ENCODE data around the gene GLIS1. TPM values are rescaled to one million over a fixed set of nuclear protein-coding genes. Genes with fewer than 3 reads are reported as not detected.

Gene GLIS1
- total RNA-seq, 2 donors from 2014 or later: 0.25 to 0.34 TPM

DNA sequence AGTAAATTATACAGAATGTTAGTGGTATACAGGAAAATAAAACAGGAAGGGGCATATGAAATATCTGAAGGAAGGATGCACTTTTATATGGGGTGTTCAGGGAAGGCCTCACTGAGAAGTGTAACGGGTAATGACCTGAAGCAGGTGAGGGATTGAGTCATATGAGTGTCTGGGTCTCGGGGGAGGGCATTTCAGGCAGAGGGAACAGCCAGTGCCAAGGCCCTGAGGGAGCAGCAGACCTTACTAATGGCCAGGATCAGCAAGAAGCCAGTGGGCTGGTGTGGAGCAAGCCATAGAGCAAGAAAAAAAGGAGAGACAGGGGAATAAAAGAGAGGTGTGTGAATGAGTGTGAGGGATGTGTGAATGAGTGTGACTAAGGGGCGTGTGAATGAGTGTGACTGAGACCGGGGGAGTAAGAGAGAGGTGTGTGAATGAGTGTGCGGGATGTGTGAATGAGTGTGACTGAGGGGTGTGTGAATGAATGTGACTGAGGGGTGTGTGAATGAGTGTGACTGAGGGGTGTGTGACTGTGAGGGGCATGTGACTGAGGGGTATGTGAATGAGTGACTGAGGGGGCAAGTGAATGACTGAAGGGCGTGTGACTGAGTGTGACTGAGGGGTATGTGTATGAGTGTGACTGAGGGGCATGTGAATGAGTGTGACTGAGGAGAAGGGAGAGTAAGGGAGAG lies 107.2 kb downstream of the GLIS1 start:
- intact Hi-C loops (cut with DNase I, micrococcal nuclease): no loop called here
- DNase-seq: no peak

DNA sequence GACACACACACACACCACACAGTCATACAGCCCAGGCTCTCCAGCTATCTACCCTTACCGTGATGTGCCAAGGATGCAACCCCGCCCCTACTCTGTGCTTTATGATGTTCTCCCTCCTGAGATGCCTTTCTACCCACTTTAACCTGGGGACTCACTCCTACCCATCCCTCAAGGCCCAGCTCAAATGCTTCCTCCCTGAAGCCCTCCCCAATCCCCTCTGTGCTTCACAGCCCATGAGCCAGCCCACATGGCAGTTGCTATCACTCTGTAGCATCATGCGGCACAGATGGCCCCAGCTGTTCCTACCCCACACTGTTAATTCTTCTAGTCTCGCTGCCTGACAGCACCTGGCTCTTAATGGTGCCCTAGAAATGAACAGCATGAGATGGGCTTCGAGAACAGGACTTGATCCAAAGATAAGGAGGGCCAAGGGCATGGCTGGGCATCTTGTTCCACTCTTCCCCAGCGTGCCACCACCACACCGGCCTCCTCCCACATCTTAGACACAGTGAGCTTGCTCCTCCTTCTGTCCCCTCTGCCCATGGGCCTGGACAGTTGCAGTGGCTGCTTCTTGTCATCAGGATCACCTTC lies 109.8 kb downstream of the GLIS1 start:
- DNase-seq: no peak

More for the DNA sequence above, 107.2 kb downstream of the GLIS1 start:
- ATAC-seq: no peak

DNA sequence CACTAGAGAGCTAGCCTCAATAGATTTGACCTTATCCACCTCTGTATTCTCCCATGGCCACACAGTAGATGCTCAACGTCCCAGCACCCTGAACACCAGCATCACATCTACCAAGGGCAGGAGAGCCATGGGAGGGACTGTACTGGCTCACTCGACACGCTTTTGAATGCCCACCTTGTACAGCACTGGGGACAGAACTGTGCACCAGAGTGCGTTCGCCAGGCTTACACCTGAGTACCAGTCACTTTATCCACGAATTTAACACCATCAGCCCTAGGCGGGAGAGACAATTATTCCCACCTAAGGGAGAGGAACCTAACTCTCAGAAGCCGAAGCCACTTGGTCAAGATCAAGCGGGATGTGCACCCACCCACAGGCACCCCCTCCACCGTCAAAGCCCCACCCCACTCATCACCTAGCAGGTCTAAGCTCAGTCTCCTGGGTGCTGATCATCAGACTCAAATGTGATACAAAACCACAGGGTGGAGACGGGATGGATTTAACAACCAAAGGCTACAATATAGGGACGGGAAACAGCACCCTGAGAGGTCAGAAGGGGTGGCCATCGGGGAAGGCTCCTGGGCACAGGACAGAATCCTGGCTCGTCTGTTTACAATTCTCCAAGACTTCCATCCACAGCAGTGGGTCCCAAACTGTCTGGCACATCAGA lies 110.5 kb downstream of the GLIS1 start:
- intact Hi-C loops (cut with DNase I, micrococcal nuclease): no loop called here
- ATAC-seq (no peak), DNase-seq (no peak)

More for the DNA sequence above, 109.8 kb downstream of the GLIS1 start:
- intact Hi-C loops (cut with DNase I, micrococcal nuclease): no loop called here
- ATAC-seq: no peak

DNA sequence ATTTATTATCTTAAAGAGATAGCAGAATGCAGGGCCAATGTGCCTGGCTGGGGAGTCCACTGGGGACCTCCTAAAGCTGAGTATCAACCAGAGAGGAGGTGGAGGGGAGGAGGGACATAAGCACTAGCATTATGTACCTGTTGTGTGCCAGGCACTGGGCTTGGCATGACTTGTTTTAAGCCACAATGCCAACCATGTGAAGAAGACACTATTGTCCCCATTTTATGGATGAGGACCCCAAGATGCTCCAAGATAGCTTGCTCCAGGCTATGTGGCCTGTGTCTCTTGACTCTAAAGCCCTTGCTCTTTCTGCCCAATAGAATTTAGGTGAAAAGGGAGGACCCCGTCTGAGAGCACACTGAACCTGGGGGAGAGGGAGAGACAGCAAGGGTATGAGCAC lies 111.3 kb downstream of the GLIS1 start:
- intact Hi-C loops (cut with DNase I, micrococcal nuclease): no loop called here
- DNase-seq: no peak

DNA sequence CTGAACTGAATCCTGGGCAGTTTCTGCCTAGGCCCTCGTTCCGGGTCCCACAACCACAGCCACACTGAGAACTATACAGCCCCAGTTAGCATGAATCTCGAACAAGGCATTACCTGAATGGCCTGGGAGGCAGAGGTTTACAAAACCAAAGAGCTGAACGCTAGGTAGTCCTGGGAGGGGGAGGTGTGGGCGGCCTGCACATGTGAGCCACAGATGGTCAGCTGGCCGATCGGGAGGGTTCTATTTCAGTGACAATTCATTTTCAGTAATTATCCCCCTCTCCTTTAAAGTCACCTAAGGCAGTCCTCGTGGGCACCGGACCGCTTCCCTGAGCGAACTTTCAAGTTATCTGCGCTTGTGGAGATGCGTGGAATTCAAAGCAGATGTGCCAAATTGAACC lies 111.9 kb downstream of the GLIS1 start:
- intact Hi-C loops (cut with DNase I, micrococcal nuclease): no loop called here
- DNase-seq: no peak
- ATAC-seq: no peak

More for the DNA sequence above, 111.3 kb downstream of the GLIS1 start:
- no peak for ATAC-seq

DNA sequence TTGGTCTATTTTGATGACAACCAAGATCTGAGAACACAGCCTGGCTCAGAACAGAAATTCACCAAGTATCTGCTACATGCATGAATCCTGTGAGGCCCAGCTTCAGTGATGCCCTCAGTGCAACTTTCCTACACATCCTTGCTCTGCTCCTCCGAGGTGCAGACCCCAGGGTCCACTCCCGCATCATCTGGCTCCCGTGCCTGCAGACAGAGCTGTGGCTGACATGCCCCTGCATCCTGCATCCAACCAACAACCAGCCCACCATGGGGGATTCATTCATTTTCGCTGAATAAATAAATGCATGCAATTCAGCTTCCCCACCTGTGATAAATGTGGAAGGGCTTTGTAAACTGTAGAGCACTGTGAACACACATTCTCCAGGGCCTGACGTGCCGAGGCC lies 112.3 kb downstream of the GLIS1 start:
- ATAC-seq (no peak), DNase-seq (no peak)
- intact Hi-C loops (cut with DNase I, micrococcal nuclease): no loop called here

DNA sequence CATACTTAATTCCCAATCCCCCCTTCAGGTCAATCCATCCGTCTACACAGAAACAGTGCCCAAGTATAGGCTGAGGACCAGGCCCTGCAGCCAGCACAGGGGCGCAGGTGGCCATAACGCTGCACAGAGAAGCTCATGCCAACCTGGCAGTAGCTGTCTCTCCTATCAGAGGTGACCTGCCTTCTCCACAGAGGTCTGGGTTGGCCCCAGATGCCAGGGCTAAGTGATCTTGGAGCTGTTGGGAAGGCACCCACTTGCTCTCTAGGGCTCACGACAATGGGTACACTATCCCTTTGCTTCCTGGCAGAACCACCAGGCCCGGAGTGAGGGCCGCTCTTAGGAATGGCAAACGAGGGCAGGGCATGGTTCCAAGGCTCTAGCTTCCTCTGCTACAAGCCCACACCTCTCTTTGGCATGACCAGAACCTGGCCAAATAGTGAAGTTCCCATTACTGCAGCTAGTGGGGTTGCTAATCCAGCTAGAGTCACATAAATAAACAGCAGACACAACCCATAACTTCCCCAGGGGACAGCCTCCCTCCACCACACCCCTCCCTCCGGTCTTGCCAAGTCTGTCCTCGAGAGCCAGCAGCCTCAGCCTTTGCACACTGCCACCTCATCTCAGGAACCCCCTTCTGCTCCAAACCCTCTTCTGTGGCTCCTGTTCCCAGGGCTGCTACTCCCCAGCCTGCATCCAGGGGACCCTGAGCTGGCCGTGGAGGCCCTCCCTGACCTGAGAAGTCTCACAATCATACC lies 113.0 kb downstream of the GLIS1 start:
- intact Hi-C loops (cut with DNase I, micrococcal nuclease): no loop called here
- ATAC-seq: no peak
- DNase-seq: no peak

DNA sequence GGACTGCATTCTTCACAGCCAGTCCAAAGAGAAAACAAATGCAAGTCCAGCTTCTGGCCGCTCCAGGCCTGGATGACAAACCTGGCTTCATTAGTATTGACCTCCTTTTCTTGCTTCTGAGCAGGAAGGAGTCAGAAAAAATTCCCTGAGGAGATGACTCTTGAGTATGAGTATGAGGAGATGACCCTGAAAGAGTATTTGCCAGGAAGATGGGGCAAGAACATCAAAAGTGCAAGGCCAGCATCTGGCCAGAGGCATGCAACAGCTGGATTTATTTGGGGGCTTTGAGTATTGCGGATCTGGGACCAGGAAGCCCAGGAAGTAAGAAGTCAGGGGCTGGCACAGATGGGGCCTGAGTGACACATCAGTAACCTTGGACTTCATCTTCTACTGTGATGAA lies 113.9 kb downstream of the GLIS1 start:
- ATAC-seq (no peak), DNase-seq (no peak)
- intact Hi-C loops (cut with DNase I, micrococcal nuclease): no loop called here

DNA sequence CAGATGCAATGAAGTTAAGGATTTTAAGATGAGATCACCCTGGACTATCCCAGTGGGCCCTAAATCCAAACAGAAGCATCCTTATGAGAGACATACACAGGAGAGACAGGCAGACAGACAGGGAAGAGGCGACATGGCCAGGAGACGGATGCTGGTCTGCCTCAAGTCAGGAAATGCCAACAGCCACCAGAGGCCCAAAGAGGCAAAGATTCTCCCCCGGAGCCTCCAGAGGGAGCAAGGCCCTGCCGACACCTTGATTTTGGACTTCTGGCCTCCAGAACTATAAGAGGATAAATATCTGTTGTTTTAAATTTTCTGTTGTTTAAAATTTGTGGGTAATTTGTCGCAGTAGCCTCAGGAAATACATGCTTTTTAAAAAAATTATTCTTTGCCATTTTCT lies 116.4 kb downstream of the GLIS1 start:
- no peak for ATAC-seq
- intact Hi-C loops (cut with DNase I, micrococcal nuclease): no loop called here
- no peak for DNase-seq

DNA sequence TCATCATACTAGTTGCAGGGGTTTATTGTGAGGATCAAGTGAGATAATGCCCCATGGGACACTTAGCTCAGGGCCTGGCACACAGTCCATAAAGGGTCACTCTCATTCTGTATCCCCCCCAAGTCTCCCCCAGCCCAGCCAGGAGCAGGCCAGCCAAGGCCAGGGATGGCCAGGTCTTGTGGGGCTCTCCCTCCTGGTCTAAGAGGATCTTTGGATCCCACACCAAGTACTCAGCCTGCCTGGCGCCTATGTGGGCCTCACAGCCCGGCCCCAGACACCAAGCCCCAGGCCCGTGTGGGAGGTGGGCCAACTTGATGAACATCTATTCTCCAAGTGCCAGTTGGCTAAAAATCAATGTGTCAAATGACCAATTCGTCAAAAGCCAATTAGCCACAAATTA lies 117.8 kb downstream of the GLIS1 start:
- no peak for DNase-seq
- intact Hi-C loops (cut with DNase I, micrococcal nuclease): no loop called here
- ATAC-seq: no peak

DNA sequence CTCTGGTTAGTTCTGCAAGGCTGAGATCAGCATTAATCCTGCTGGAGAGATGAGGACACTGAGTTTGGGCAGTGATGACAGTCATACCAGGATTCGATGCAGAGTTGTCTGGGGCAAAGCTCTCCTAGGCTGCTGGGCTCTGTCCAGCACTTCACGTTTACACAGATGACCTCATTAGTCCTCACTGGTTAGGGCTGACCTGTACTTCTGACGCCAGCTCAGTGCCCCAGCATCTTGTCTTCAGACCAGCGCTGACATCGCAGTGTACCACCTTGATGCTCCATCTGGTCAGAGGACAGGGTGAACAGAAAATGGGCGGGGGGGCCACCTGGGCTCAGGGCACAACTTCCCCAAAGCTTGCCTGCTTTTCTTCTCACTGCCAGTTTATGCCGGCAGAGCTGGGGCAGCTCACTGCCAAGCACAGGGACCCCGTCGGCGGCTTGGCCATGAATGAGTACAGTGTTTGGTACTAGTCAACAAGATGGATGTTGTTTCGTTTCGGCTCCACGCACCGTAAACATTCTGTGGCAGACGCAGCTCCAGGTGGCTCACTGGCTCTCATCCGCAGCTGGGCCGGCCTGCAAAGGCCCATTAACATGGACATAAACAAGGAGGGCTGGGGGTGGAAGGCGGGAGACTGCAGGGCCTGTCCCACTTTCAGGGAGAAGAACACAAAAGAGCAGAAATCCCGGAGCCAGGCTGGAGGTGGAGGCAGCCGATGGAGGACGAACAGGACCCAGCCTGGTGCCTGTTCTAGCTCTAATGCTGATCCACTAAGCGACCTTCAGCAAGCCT lies 118.7 kb downstream of the GLIS1 start:
- ATAC-seq (no peak), DNase-seq (peak; percentile 19 to 24)
- intact Hi-C loops (cut with DNase I, micrococcal nuclease): no loop called here

DNA sequence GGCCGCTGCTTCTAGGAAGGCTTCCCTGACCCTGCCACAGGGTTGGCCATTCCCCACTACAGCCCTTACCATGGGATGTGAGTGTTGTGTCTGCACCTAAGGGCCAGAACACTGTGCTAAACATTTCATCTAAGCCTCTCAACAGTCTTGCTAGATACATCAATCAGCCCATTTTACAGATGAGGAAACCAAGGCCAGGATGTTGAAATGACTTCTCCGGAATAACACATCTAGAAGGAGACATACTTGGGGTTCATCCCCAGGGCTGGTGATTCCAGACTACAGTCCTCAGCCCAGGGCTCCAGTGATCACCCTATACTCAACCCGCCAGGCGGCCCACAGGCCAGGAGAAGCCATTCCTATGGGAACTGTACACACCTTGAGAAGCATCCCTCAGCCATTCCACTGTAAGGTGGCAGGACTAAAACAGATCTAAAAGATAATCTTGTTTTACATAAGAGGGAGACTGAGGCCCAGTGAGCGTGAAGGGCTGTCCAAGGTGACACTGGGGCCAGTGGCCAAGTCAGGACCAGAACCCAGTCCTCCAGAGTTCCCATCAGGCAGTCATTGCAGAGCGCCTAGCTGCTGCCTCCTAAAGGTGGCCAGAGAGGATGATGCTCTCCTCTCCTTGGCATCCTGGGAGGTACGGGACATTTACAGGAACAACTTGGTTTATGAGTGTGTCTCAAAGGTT lies 119.5 kb downstream of the GLIS1 start:
- no peak for ATAC-seq
- intact Hi-C loops (cut with DNase I, micrococcal nuclease): no loop called here
- peak in 1 of 2 donors; percentile 1 for DNase-seq

DNA sequence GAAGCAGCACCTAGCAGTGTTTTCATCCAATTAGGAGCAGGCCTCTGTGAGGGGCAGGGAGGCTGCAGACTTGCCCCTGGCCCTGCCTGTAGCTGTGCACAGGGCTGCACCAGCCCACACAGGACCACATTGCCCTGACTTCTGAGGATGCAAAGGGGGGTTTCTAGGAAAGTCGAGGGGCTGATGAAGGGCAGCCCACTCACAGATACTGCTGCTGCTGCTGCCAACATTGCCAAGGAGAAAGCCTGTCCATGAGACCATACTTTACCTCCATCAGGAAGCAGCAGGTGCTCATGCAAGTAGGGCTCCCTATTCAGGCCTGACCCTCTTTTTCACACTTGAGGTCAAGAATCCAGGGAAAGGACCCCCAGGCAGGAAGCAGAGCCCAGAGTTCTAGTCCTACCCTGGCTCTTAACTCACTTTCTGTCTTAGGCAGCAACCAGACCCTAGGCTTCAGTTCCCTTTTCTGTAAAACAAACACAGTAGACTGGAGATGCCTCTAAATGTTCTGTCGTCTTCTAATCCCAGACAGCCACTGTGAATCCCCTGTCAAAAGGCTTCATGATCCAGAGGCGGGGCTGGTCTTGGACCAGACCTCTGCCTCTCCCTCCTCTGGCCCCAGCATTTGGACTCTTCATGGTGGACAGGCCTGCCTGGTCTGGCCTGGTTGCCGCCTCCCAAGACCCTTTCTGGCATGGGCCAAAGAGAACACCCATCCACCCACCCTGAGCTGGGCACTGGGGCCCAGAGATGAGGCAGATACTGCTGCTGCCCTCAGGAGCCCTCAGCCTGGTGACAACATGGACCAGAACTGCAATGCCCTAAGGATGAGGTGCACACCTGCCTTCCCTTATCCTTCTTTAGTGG lies 120.2 kb downstream of the GLIS1 start:
- DNase-seq (peak in 1 of 2 donors; percentile 8), ATAC-seq (no peak)
- intact Hi-C loops (cut with DNase I, micrococcal nuclease): no loop called here

DNA sequence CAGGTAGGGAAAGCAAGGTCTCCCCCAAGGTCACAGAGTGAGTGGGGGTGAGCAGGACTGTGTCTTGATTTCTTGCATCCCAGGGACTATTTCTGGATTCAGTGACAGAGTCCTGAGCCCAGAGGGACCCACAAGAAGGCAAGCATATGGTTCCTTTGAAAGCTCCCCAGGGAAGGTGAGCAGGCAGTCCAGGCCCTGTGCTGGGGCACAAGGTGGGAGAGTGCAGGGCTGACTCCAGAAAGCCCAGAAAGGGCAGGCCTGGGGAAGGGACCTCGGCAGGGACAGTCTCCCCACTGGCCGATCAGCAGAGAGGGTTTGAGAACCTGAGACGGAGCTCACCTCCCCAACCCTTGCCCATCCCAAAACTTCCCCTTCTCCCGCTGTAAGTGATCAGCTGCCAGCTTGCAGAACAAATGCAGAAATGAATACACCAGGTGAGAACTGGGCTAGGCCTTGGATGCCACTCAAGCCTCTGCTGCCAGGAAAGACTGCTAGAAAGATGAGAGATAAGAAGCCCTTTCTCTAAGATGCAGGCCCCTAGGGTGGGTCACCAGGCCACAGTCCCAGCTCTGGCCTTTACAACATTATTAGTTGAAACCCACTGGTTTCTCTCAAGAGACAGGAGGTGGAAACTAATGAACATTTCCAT lies 121.0 kb downstream of the GLIS1 start:
- intact Hi-C loops (cut with DNase I, micrococcal nuclease): no loop called here

DNA sequence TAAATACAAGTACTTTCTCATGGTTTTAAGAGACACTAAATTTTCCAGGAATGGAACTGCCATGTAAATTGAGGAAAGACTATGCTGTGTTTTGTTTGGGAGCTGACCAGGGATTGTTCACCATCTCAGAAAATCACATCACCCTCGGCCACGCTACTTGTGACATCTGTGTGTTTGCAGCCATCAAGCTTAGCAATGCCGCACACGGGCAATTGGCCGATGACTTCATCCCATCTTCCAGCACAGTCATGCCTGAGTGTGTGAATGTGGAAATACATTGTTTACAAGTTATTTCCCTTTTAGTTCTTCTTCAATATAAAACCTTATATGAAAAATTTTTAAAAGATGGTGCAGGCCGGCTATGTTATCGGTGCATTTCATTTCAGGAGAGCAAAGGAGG lies 121.6 kb downstream of the GLIS1 start:
- DNase-seq: peak in 1 of 2 donors; percentile 7
- ATAC-seq: no peak
- intact Hi-C loops (cut with DNase I, micrococcal nuclease): no loop called here

More for the DNA sequence above, 121.0 kb downstream of the GLIS1 start:
- DNase-seq (peak in 1 of 2 donors; percentile 9), ATAC-seq (no peak)

DNA sequence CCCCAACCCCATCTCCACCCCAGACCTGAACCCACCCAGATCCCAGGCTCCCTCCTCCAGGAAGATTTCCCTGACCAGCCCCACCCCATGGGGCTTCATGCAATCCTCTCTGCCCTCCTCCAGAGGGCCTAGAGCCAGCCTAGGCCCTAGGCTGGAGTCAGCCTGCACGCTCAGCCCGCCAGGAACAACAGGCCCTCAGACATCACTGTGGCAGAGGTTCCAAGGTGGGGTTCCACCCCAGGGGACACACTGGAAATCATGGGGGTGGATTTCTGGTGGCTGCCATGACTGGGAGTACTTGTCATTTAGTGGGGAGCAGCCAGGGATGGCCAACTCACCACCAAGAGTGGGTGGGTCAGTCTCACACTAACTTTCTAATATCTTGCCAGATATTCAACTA lies 122.0 kb downstream of the GLIS1 start:
- ATAC-seq: no peak
- intact Hi-C loops (cut with DNase I, micrococcal nuclease): no loop called here
- DNase-seq: peak in 1 of 2 donors; percentile 10

DNA sequence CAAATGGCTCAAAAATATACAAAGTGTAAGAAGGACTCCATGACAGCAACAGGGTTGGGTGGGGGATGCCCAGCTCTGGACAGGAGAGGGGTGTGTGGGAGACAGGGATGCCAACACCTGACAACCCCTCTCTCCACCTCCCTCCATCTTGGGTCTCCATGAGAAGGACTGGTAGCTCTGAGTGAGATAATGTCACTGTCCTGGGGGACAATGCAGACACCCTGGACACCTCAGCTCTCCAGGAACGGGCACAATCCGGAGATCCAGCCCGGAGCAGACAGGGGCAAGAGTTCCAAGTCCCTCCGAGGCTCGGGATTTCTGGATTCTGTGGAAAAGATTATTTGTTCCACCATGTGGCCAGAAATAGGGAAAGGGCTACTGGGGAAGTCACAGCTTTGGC lies 122.5 kb downstream of the GLIS1 start:
- intact Hi-C loops (cut with DNase I, micrococcal nuclease): no loop called here
- ATAC-seq (no peak), DNase-seq (peak in 1 of 2 donors; percentile 1)
